Globus pallidus (tissue), 1 donor: ENCODE measurements around the gene ECT2.
"Not testable (repeated sequence)": the region's sequence is repeated elsewhere in the genome, so short reads cannot be mapped to it uniquely, and the experiment has no call there.

Source experiments
- DNase-seq: peaks from one replicate; pipeline ENCODE4 v3.0.0-alpha.2; 2015; ENCODE audit warnings: low spot score

ECT2 gene

GRCh38 chr3:172739462-172739861 is 11.1 kb upstream of the ECT2 start:
- DNase-seq, result no peak

DNA sequence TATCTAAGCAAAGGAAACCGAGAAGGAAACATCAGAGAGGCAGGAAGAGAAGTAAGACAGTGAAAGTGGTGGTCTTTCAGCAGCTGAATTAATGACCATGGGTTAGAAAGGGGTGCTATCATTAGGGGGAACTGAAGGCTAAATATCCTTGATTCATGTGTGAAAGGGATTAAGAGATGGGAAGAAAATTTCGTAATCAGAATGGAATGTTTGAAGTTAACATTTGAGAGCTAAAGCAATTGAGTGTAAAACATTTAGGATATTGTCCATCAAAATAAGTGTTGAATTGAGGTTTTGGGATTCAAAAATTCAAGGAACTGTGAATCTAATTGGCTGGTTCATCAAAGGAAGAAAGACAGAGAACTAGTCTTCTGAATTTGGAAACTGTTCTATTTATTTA is 4.1 kb upstream of the ECT2 start:
- no peak for DNase-seq

- DNase-seq, result peak; percentile 15
Observed at GRCh38 chr3:172749230-172749965, 1.1 kb upstream of the ECT2 start.

- DNase-seq, result no peak
Observed at GRCh38 chr3:172750069-172750367, 508 bp upstream of the ECT2 start.

DNA sequence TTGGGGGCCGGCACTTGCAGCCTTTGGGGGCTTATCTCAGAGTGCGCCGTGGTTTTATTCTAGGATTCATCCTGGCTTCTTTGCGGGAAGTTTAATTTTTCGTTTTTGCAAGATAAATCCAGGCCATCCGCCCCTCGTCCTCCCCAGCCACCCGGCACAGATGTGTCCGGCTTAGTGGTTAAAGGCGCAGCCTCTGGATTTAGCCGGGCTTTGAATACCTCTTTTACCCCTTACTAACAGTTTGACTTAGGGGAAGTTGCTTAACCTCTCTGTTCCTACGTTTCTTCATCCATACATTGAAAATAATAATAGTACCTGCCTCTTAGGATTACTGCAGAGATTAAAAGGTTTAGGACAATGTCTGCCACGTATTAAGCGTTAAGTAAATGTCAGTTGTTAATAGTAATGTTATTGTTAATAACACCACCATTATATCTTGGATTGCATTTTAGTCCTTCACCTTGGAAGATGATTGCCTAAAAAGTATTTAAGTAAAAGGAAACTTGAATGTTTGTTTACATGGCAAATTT is 714 bp downstream of the ECT2 start:
- no peak for DNase-seq

DNA sequence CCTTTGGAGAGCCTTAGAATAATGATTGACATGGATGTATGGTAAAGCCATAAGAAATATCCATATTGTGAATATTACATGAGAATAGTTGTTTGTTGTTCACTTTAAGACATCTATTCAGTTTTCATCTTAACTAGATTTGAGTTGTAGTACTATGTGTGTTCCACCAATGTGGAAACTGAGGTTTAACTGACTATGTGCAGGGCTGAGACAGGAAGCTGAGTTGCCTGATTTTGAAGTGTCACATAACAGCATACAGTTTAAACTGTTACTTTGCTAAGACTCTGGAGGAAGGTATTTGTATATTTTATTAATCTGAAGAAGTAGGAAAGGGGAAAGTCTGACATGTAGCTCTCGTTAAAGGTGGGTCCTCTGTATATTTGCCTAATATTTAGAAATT is 2.1 kb downstream of the ECT2 start:
- DNase-seq, result no peak

- DNase-seq, result no peak
Observed at GRCh38 chr3:172753125-172753524, 2.6 kb downstream of the ECT2 start.

GRCh38 chr3:172760416-172760815 is 9.9 kb downstream of the ECT2 start:
- not testable (repeated sequence) for DNase-seq

GRCh38 chr3:172766241-172766640 is 15.7 kb downstream of the ECT2 start:
- no peak for DNase-seq

- no peak for DNase-seq
Observed at GRCh38 chr3:172766718-172767405, 16.3 kb downstream of the ECT2 start.

GRCh38 chr3:172770382-172770781 is 19.9 kb downstream of the ECT2 start:
- no peak for DNase-seq

DNA sequence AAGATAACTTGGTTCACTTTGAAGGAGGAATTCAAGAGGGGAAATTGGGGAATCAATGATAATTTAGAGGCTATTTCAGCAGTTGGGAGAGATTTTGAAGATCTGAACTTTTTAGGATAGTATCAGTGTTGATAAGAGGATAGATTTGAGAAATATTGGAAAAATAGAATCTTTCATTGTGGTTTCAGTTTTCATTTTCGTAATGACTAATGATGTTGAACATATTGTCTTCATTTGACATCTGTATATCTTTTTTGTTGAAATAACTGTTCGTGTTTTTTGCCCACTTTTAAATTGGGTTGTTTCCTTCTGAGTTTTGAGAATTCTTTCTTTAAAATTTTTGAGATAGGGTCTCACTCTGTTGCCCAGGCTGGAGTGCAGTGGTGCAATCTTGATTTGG is 21.1 kb downstream of the ECT2 start:
- DNase-seq, result no peak

GRCh38 chr3:172776049-172776717 is 25.7 kb downstream of the ECT2 start:
- DNase-seq, result no peak

- DNase-seq, result no peak
Observed at GRCh38 chr3:172777901-172778300, 27.4 kb downstream of the ECT2 start.

DNA sequence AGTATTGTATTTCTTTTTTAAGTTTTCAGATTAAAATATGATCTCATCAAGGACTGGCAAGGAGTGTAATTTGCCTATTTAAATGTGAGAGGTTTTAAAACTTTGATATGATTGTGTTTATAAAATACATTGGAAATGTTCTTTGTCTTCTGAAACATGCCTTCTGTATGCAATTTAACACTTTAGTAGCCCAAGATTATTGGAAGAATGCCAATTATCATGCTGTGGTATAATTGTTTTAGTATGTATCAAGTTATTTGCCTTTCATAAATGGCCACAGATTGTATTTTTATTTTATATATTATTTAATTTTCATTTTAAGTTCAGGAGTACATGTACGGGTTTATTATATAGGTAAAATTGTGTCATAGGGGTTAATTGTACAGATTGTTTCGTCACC is 31.7 kb downstream of the ECT2 start:
- no peak for DNase-seq

- DNase-seq, result no peak
Observed at GRCh38 chr3:172786036-172786435, 35.5 kb downstream of the ECT2 start.

GRCh38 chr3:172787019-172787418 is 36.5 kb downstream of the ECT2 start:
- DNase-seq, result no peak

GRCh38 chr3:172787746-172788145 is 37.2 kb downstream of the ECT2 start:
- no peak for DNase-seq

DNA sequence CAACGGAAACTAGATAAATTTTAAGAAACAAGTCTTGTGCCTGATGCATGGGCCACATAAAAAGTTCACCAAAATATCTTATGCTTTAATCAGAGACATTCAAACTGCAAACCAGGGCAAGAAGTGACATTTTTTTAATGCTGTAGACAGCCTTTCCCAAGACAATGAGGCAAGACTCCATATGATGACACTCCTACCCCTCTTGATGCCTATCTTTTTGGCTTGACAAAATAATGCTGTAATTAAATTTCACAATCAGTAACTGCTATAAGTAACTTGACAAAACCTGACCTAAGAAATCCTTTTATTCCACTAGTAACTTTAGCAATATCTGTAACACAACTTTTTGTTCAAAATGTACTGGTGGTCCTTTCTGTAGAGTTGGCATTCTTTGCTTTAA is 48.7 kb downstream of the ECT2 start:
- no peak for DNase-seq

- no peak for DNase-seq
Observed at GRCh38 chr3:172800156-172800555, 49.6 kb downstream of the ECT2 start.

- DNase-seq, result no peak
Observed at GRCh38 chr3:172803489-172803888, 53.0 kb downstream of the ECT2 start.

DNA sequence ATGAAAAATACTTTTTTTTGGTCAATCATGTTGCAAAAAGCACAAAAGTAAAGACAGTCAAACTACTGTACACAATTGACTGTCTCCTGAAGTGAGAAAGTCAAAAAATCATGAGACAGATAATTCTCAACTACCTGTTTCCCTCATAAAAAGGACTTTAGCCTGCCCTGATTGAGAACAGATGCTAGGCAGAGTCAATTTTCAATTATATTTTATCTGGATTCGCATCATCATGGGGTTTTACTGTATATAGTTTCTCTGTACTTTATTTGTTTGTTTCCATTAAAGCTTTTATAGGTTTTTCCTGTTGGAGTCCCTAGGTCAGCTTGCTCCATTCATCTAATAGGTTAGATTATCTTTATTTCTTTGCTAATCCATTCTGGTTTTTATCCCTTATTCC is 53.8 kb downstream of the ECT2 start:
- no peak for DNase-seq

- peak; percentile 20 for DNase-seq
Observed at GRCh38 chr3:172808969-172809546, 58.5 kb downstream of the ECT2 start.
